Liver (tissue), 3 donors: ENCODE data around the gene SOD1.
"Not testable (repeated sequence)": the region's sequence is repeated elsewhere in the genome, so short reads cannot be mapped to it uniquely, and the experiment has no call there.

Experiments
- CTCF ChIP-seq: fragments of 150-350 bp; IDR thresholded peaks from 2 replicates; pipeline ENCODE4 v1.5.1; 2017; ENCODE audit warnings: improper control_type of control experiment, low read depth, low read length; ENCODE audit not compliant: missing input control
- EGR1 ChIP-seq, 2 donors: IDR thresholded peaks; 2 replicates each; pipeline ENCODE4 v1.6.1; 2016 to 2018; ENCODE audit warnings: antibody characterized with exemption in 2 of 2, low read depth in 2 of 2
- FOXA1 ChIP-seq: IDR thresholded peaks from 2 replicates; pipeline ENCODE4 v1.6.1; 2016; ENCODE audit warnings: antibody characterized with exemption
- JUND ChIP-seq, 2 donors: IDR thresholded peaks; 2 replicates each; pipeline ENCODE4 v1.6.1; 2016; ENCODE audit warnings: antibody characterized with exemption in 2 of 2
- RAD21 ChIP-seq, 2 donors: IDR thresholded peaks; 2 replicates each; pipeline ENCODE4 v1.6.1; 2016; ENCODE audit warnings: antibody characterized with exemption in 2 of 2, mild to moderate bottlenecking in 2 of 2
- TAF1 ChIP-seq: conservative IDR thresholded peaks from 2 replicates; pipeline ENCODE4 v1.6.1; 2016; ENCODE audit warnings: antibody characterized with exemption, mild to moderate bottlenecking
- donor health status: healthy.
- donor health status: healthy.

GRCh38 chr21:31665869-31666268 lies 6.4 kb downstream of the SOD1 start:
- TF ChIP-seq RAD21 (IDR thresholded peaks at IDR 0.05); CTCF; TAF1; JUND (IDR thresholded peaks at IDR 0.05); EGR1 (IDR thresholded peaks at IDR 0.05; ENCODE audit: low read depth in 2 of 2); FOXA1: not testable (repeated sequence)
